ENCODE measurements around the gene KIAA0825.

Gene KIAA0825

GRCh38 chr5:94431696-94432095 lies 186.7 kb downstream of the KIAA0825 start:
- no peak for DNase-seq (ENCODE audit: low read depth)

GRCh38 chr5:94429566-94429965 lies 188.8 kb downstream of the KIAA0825 start:
- DNase-seq (ENCODE audit: low read depth) = no peak

- DNase-seq (ENCODE audit: low read depth) = no peak
Observed at GRCh38 chr5:94425396-94425795, 193.0 kb downstream of the KIAA0825 start.

GRCh38 chr5:94423411-94423810 lies 195.0 kb downstream of the KIAA0825 start:
- DNase-seq (ENCODE audit: low read depth) = no peak

GRCh38 chr5:94422812-94423211 lies 195.6 kb downstream of the KIAA0825 start:
- DNase-seq (ENCODE audit: low read depth) = no peak

- DNase-seq (ENCODE audit: low read depth) = no peak
Observed at GRCh38 chr5:94420885-94421284, 197.5 kb downstream of the KIAA0825 start.

GRCh38 chr5:94415798-94416197 lies 202.6 kb downstream of the KIAA0825 start:
- DNase-seq (ENCODE audit: low read depth) = no peak

GRCh38 chr5:94409440-94409839 lies 209.0 kb downstream of the KIAA0825 start:
- DNase-seq (ENCODE audit: low read depth) = no peak

GRCh38 chr5:94407023-94407422 lies 211.4 kb downstream of the KIAA0825 start:
- DNase-seq (ENCODE audit: low read depth) = no peak

GRCh38 chr5:94403483-94403882 lies 214.9 kb downstream of the KIAA0825 start:
- DNase-seq (ENCODE audit: low read depth) = no peak

GRCh38 chr5:94402096-94402495 lies 216.3 kb downstream of the KIAA0825 start:
- DNase-seq (ENCODE audit: low read depth) = no peak

- DNase-seq (ENCODE audit: low read depth) = no peak
Observed at GRCh38 chr5:94397508-94397907, 220.9 kb downstream of the KIAA0825 start.

- DNase-seq (ENCODE audit: low read depth) = no peak
Observed at GRCh38 chr5:94396687-94397086, 221.7 kb downstream of the KIAA0825 start.

GRCh38 chr5:94395468-94395867 lies 222.9 kb downstream of the KIAA0825 start:
- no peak for DNase-seq (ENCODE audit: low read depth)

GRCh38 chr5:94391996-94392395 lies 226.4 kb downstream of the KIAA0825 start:
- DNase-seq (ENCODE audit: low read depth) = no peak

- no peak for DNase-seq (ENCODE audit: low read depth)
Observed at GRCh38 chr5:94389515-94389899, 228.9 kb downstream of the KIAA0825 start.

GRCh38 chr5:94388773-94389514 lies 229.5 kb downstream of the KIAA0825 start:
- no peak for DNase-seq (ENCODE audit: low read depth)

- DNase-seq (ENCODE audit: low read depth) = no peak
Observed at GRCh38 chr5:94385767-94386166, 232.6 kb downstream of the KIAA0825 start.

- DNase-seq (ENCODE audit: low read depth) = no peak
Observed at GRCh38 chr5:94378062-94378461, 240.3 kb downstream of the KIAA0825 start.

GRCh38 chr5:94376672-94377345 lies 241.6 kb downstream of the KIAA0825 start:
- no peak for DNase-seq (ENCODE audit: low read depth)

- no peak for DNase-seq (ENCODE audit: low read depth)
Observed at GRCh38 chr5:94375801-94376200, 242.6 kb downstream of the KIAA0825 start.

- no peak for DNase-seq (ENCODE audit: low read depth)
Observed at GRCh38 chr5:94374336-94374735, 244.1 kb downstream of the KIAA0825 start.

- DNase-seq (ENCODE audit: low read depth) = no peak
Observed at GRCh38 chr5:94367900-94368299, 250.5 kb downstream of the KIAA0825 start.

GRCh38 chr5:94366811-94367210 lies 251.6 kb downstream of the KIAA0825 start:
- no peak for DNase-seq (ENCODE audit: low read depth)
